ENCODE results near the gene EPB41L4A.

DNA sequence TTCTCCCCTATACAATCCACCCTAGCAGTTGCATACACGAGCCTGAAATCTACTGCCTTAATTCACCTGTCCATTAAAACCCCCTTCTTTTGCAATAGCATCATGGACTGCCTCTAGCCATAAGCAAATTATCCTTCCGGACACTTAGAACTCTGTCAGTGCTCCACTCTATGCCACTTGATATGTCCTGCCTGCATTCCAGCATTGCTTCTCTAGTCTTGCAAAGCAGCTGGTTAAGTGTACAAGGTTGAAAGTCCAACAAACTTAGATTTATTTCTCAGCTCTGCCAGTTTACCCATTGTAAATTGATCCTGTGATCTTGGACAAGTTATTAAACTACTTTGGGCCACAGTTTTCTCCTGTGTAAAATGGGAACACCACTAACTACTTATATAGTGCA lies 197.9 kb downstream of the EPB41L4A start:
- TF ChIP-seq, protein P1, sequence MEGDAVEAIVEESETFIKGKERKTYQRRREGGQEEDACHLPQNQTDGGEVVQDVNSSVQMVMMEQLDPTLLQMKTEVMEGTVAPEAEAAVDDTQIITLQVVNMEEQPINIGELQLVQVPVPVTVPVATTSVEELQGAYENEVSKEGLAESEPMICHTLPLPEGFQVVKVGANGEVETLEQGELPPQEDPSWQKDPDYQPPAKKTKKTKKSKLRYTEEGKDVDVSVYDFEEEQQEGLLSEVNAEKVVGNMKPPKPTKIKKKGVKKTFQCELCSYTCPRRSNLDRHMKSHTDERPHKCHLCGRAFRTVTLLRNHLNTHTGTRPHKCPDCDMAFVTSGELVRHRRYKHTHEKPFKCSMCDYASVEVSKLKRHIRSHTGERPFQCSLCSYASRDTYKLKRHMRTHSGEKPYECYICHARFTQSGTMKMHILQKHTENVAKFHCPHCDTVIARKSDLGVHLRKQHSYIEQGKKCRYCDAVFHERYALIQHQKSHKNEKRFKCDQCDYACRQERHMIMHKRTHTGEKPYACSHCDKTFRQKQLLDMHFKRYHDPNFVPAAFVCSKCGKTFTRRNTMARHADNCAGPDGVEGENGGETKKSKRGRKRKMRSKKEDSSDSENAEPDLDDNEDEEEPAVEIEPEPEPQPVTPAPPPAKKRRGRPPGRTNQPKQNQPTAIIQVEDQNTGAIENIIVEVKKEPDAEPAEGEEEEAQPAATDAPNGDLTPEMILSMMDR (IDR thresholded peaks at IDR 0.05; ENCODE audit: low read length): no peak
- no peak for TF ChIP-seq EZH2phosphoT487 (IDR thresholded peaks at IDR 0.05; ENCODE audit: low read length)
- TF ChIP-seq EZH2 (optimal IDR thresholded peaks at IDR 0.05; ENCODE audit: low read depth, low read length): no peak
